KMS-11 (cell line): ENCODE data around the gene KRTAP5-8.

ENCODE experiments used
- H2AFZ ChIP-seq: fragments of 200-600 bp; sonication (generic); 2 replicates; pipeline ENCODE4 v1.6.1; 2016; ENCODE audit warnings: antibody characterized with exemption, mixed run types, low read depth
- H3K27ac ChIP-seq: fragments of 200-600 bp; sonication (generic); 2 replicates; pipeline ENCODE4 v1.6.1; 2016; ENCODE audit warnings: mild to moderate bottlenecking, mixed run types
- H3K27me3 ChIP-seq: fragments of 200-600 bp; sonication (generic); 2 replicates; pipeline ENCODE4 v1.6.1; 2017; ENCODE audit warnings: mild to moderate bottlenecking, low read depth, mixed run types, moderate library complexity; ENCODE audit not compliant: insufficient read depth
- H3K36me3 ChIP-seq: fragments of 200-600 bp; sonication (generic); 2 replicates; pipeline ENCODE4 v1.6.1; 2017; ENCODE audit warnings: mild to moderate bottlenecking, mixed run types; ENCODE audit not compliant: insufficient read depth
- H3K4me1 ChIP-seq: fragments of 200-600 bp; sonication (generic); 2 replicates; pipeline ENCODE4 v1.6.1; 2016; ENCODE audit warnings: mild to moderate bottlenecking, low read depth, mixed run types; ENCODE audit not compliant: poor library complexity, severe bottlenecking
- H3K4me2 ChIP-seq: fragments of 200-600 bp; sonication (generic); 2 replicates; pipeline ENCODE4 v1.7.0; 2016; ENCODE audit warnings: mild to moderate bottlenecking, mixed run types
- H3K4me3 ChIP-seq: fragments of 200-600 bp; sonication (generic); IDR thresholded peaks from 2 replicates; pipeline ENCODE4 v1.6.1; 2017; ENCODE audit warnings: low read depth, low read length, mixed read lengths; ENCODE audit not compliant: insufficient read depth
- H3K79me2 ChIP-seq: fragments of 200-600 bp; sonication (generic); 2 replicates; pipeline ENCODE4 v1.6.1; 2016; ENCODE audit warnings: low read depth, mixed run types; ENCODE audit not compliant: insufficient read depth
- H3K9ac ChIP-seq: fragments of 200-600 bp; sonication (generic); 2 replicates; pipeline ENCODE4 v1.6.1; 2016; ENCODE audit warnings: mild to moderate bottlenecking, mixed run types
- H4K20me1 ChIP-seq: fragments of 200-600 bp; sonication (generic); 2 replicates; pipeline ENCODE4 v1.6.1; 2016; ENCODE audit warnings: mild to moderate bottlenecking, mixed run types; ENCODE audit not compliant: insufficient read depth
- TF ChIP-seq, protein P1 (sequence below): fragments of 200-600 bp; sonication (generic); conservative IDR thresholded peaks from 2 replicates; pipeline ENCODE4 v1.6.1; 2017; ENCODE audit warnings: low read depth, mild to moderate bottlenecking, antibody characterized with exemption, low read length, moderate library complexity, mixed read lengths

Gene KRTAP5-8

GRCh38 chr11:71490731-71491390, 47.0 kb upstream of the KRTAP5-8 start:
- H4K20me1 ChIP-seq, result no peaks in the 10 kb centered on the region
- no peak overlapping the region for H3K27ac ChIP-seq
- no peak overlapping the region for H2AFZ ChIP-seq
- H3K79me2 ChIP-seq, result no peaks in the 10 kb centered on the region
- no peak overlapping the region for H3K4me3 ChIP-seq
- no peak overlapping the region for H3K9ac ChIP-seq
- no peak overlapping the region for H3K4me2 ChIP-seq
- no peaks in the 10 kb centered on the region for H3K36me3 ChIP-seq
- H3K27me3 ChIP-seq, result no peaks in the 10 kb centered on the region
- H3K4me1 ChIP-seq, result no peaks in the 10 kb centered on the region
- TF ChIP-seq, protein P1, sequence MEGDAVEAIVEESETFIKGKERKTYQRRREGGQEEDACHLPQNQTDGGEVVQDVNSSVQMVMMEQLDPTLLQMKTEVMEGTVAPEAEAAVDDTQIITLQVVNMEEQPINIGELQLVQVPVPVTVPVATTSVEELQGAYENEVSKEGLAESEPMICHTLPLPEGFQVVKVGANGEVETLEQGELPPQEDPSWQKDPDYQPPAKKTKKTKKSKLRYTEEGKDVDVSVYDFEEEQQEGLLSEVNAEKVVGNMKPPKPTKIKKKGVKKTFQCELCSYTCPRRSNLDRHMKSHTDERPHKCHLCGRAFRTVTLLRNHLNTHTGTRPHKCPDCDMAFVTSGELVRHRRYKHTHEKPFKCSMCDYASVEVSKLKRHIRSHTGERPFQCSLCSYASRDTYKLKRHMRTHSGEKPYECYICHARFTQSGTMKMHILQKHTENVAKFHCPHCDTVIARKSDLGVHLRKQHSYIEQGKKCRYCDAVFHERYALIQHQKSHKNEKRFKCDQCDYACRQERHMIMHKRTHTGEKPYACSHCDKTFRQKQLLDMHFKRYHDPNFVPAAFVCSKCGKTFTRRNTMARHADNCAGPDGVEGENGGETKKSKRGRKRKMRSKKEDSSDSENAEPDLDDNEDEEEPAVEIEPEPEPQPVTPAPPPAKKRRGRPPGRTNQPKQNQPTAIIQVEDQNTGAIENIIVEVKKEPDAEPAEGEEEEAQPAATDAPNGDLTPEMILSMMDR, result no peak

DNA sequence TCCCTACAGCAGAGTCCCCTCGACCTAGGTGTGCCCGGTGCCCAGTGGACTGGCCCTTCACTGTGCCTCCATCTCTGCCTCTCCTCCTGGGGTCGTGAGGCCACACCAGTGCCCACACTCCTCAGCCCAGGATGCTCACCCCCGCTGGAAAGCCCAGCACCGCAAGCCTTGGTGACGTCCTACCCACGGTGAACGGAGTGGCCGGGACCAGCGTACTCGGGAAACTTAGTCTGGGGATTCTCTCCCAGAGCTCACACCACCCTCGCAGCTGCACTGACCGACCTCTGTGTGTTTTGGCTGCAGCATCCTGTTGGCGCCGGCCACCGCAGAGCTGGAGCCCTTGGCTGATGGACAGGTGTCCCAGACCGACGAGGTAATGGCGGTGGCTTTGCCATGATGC, 46.3 kb upstream of the KRTAP5-8 start:
- H3K36me3 ChIP-seq, result no peaks in the 10 kb centered on the region
- H3K9ac ChIP-seq, result no peak overlapping the region

DNA sequence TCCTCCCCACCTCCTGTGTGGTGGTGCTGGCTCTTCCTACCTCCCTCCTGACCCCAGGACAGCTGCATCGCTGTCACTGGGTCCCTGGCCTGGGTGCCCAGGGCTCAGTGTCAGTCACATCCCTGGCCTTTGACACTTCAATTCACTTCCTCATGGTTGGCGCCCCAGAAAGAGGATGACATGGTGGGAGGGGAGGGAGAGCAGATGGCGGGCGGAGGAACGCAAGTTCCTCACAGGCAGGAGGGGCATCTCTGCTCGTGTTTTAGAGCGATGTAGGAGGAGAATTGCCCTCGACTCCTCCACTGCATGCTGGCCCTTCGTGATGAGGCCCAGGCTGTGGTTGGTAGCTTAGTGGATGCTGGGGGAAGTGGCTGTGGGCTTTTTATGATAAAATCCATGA, 45.9 kb upstream of the KRTAP5-8 start:
- H3K4me2 ChIP-seq, result no peak overlapping the region
- H3K36me3 ChIP-seq, result no peaks in the 10 kb centered on the region
- H3K27ac ChIP-seq, result no peak overlapping the region
- H4K20me1 ChIP-seq, result no peaks in the 10 kb centered on the region
- no peaks in the 10 kb centered on the region for H3K27me3 ChIP-seq
- H3K4me3 ChIP-seq, result no peak overlapping the region
- TF ChIP-seq, protein P1, result no peak
- H3K79me2 ChIP-seq, result no peaks in the 10 kb centered on the region
- H3K9ac ChIP-seq, result no peak overlapping the region
- H3K4me1 ChIP-seq, result no peaks in the 10 kb centered on the region
- H2AFZ ChIP-seq, result no peak overlapping the region

More for the DNA sequence above, 46.3 kb upstream of the KRTAP5-8 start:
- no peaks in the 10 kb centered on the region for H4K20me1 ChIP-seq
- H3K27ac ChIP-seq, result no peak overlapping the region
- H3K4me1 ChIP-seq, result no peaks in the 10 kb centered on the region
- TF ChIP-seq, protein P1, result no peak
- H3K4me3 ChIP-seq, result no peak overlapping the region
- no peak overlapping the region for H3K4me2 ChIP-seq
- H3K27me3 ChIP-seq, result no peaks in the 10 kb centered on the region
- no peak overlapping the region for H2AFZ ChIP-seq
- H3K79me2 ChIP-seq, result no peaks in the 10 kb centered on the region

DNA sequence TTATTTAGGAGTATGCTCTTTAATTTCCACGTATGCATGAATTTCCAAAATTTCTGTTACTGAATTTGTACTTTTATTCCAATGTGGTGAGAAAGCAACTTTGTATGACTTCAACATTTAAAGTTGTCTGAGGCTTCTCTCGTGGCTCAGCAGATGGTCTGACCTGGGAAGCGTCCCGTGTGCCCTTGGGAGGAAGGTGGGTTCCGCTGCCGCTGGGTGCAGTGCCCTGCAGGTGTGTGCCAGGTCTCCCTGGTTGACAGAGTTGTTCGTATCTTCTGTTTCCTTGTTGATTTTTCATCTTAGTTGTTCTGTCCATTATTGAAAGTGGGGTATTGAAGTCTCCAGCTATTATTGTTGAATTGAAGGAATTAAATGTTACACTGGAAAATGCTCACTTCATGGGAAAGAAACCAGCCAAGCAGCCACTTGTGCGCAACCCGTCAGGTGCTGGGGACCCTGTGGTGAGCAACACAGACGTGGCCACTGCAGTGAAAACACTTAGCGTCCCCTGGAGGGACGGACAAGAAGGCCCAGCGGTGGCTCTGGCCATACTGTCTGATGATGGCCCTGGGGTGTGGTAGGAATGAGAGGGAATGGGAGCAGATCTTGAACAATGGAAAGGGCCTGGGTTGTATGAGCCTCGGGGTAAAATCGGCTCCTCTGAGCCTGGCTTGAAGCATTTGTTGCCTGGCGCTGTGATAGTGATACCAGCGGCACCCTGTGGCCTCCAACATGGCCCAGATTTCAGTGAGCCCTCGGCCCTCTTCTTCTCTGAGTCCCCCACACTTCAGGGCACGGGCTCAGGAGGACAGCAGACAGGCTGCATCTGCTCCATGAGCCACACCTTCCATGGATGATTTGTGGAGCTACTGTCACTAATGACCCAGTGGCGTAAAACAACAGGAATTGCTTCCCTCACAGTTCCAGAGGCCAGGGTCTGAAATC, 42.3 kb upstream of the KRTAP5-8 start:
- TF ChIP-seq, protein P1, result no peak
- Histone ChIP-seq H3K79me2 (no peaks in the 10 kb centered on the region), H3K27me3 (no peaks in the 10 kb centered on the region), H2AFZ (no peak overlapping the region), H3K36me3 (no peaks in the 10 kb centered on the region), H3K4me2 (no peak overlapping the region), H3K9ac (no peak overlapping the region), H3K27ac (no peak overlapping the region), H3K4me1 (no peaks in the 10 kb centered on the region), H3K4me3 (no peak overlapping the region), H4K20me1 (no peaks in the 10 kb centered on the region)
